Raji (cell line): ENCODE measurements around the gene KCNIP1.

Source experiments
- POLR2A ChIP-seq: IDR thresholded peaks from 2 replicates; pipeline ENCODE4 v1.6.1; 2011; ENCODE audit warnings: low read depth, low read length, control low read depth; ENCODE audit not compliant: insufficient read depth

The KCNIP1 gene

GRCh38 chr5:170579601-170580000 is 75.8 kb downstream of the KCNIP1 start:
- TF ChIP-seq POLR2A, result no peak

- TF ChIP-seq POLR2A, result no peak
Measured at GRCh38 chr5:170581211-170581610, 77.4 kb downstream of the KCNIP1 start.

GRCh38 chr5:170582644-170583330 is 79.0 kb downstream of the KCNIP1 start:
- no peak for TF ChIP-seq POLR2A

- TF ChIP-seq POLR2A, result no peak
Measured at GRCh38 chr5:170584003-170584402, 80.2 kb downstream of the KCNIP1 start.

GRCh38 chr5:170584450-170585058 is 80.7 kb downstream of the KCNIP1 start:
- TF ChIP-seq POLR2A, result no peak

- no peak for TF ChIP-seq POLR2A
Measured at GRCh38 chr5:170585273-170585948, 81.6 kb downstream of the KCNIP1 start.

GRCh38 chr5:170587808-170588207 is 84.0 kb downstream of the KCNIP1 start:
- no peak for TF ChIP-seq POLR2A

GRCh38 chr5:170589643-170590042 is 85.8 kb downstream of the KCNIP1 start:
- TF ChIP-seq POLR2A, result no peak

- no peak for TF ChIP-seq POLR2A
Measured at GRCh38 chr5:170590566-170590965, 86.7 kb downstream of the KCNIP1 start.

- no peak for TF ChIP-seq POLR2A
Measured at GRCh38 chr5:170591054-170591453, 87.2 kb downstream of the KCNIP1 start.

GRCh38 chr5:170596482-170597044 is 92.7 kb downstream of the KCNIP1 start:
- TF ChIP-seq POLR2A, result no peak

GRCh38 chr5:170597109-170597751 is 93.4 kb downstream of the KCNIP1 start:
- TF ChIP-seq POLR2A, result no peak

GRCh38 chr5:170597872-170598271 is 94.1 kb downstream of the KCNIP1 start:
- TF ChIP-seq POLR2A, result no peak

- TF ChIP-seq POLR2A, result no peak
Measured at GRCh38 chr5:170599756-170600155, 95.9 kb downstream of the KCNIP1 start.

- no peak for TF ChIP-seq POLR2A
Measured at GRCh38 chr5:170601619-170602018, 97.8 kb downstream of the KCNIP1 start.

GRCh38 chr5:170603109-170603508 is 99.3 kb downstream of the KCNIP1 start:
- no peak for TF ChIP-seq POLR2A
